Epithelial cell of esophagus (primary cell): ENCODE measurements around the gene RABEPK.
"Not testable (repeated sequence)": the region's sequence is repeated elsewhere in the genome, so short reads cannot be mapped to it uniquely, and the experiment has no call there.

Experiments used
- DNase-seq: peaks from one replicate; pipeline ENCODE4 v3.0.0; 2010; ENCODE audit warnings: low read depth
- H3K4me3 ChIP-seq: 2 replicates; pipeline ENCODE4 v1.5.1; 2011; ENCODE audit warnings: mild to moderate bottlenecking, low read length, control low read depth
- TF ChIP-seq, protein P1 (sequence below): IDR thresholded peaks from 2 replicates; pipeline ENCODE4 v1.5.1; 2011; ENCODE audit warnings: low read depth, mild to moderate bottlenecking, low read length, control low read depth, inconsistent platforms; ENCODE audit not compliant: insufficient read depth; ENCODE audit errors: missing control alignments

RABEPK gene

DNA sequence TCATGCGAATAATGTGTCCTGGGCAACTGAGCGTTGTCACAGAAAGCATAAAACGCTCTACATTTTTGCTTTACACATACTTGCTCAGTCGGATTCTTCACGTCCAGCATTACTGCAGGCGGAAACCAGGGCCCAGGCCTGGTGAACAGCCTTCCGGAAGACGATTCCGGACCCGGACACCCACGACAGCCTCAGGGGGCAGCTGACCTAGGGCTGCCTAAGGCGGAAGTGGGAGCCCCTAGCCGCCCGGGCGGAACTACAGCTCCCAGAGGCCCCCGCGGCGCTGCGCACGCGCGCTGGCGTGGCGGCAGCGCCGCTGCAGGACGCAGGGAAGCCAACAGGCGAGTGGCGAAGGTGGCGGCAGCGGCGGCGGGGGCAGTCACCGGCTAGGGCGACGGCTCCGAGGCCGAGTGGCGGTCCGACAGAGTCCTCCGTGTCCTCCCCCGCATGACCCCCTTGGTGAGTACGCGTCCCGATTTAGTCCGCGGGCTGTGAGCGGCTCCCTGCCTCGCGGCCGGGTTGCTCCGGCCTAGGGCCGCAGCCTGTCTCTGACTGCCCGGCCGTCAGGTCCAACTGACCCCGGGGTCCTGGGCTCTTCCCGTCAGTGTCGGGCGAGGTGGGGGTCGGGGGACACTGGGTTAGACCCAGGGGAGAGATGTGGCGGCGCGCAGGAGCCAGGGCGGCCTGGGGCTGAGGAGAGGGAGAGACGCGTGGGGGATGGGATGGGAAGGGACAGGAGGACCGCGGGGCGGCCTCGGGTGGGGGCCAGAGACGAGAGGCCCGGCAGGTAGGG lies 61.4 kb downstream of the RABEPK start, which contains the start of gene GAPVD1:
Gene GAPVD1, plus strand, starts transcription at position 326 of the 793 bp plus-strand sequence. CDS start 37,096 bp downstream, outside the sequence.
- H3K4me3 ChIP-seq, result peak within 1 kb of the TSS; percentile 93
- TF ChIP-seq, protein P1, sequence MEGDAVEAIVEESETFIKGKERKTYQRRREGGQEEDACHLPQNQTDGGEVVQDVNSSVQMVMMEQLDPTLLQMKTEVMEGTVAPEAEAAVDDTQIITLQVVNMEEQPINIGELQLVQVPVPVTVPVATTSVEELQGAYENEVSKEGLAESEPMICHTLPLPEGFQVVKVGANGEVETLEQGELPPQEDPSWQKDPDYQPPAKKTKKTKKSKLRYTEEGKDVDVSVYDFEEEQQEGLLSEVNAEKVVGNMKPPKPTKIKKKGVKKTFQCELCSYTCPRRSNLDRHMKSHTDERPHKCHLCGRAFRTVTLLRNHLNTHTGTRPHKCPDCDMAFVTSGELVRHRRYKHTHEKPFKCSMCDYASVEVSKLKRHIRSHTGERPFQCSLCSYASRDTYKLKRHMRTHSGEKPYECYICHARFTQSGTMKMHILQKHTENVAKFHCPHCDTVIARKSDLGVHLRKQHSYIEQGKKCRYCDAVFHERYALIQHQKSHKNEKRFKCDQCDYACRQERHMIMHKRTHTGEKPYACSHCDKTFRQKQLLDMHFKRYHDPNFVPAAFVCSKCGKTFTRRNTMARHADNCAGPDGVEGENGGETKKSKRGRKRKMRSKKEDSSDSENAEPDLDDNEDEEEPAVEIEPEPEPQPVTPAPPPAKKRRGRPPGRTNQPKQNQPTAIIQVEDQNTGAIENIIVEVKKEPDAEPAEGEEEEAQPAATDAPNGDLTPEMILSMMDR, result no peak
- peak; percentile 84 for DNase-seq

DNA sequence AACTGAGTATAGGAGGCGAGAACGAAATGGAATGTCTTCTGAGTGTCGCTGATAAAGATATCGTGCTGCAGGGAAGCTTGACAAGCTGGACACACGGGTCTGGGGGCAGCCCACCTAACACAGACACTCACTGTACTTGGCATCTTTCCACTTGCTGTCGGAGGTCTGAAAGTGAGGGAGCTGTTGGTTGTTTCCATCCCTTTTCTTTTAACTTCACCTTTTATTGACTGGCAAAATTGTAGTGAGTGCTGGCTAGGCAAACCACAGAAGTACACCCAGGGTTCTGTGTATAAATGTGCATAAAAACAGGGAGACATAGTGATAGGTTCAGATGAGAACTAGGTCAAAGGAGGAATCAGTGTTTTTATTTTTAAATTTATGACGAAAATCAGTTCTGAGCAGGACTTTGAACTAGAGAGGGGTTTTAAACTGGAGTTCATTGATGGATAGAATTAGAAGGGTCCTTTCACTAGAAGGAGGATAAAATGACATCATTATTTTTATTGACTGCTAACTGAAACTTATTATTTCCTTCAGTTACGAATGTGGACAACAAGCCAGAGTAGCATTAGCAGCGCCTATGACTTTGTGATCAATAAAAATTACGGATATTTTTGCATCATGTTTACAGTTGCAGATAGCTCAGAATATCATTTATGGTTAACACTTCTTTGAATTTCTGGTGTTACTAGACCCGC lies 62.1 kb downstream of the RABEPK start:
- H3K4me3 ChIP-seq, result peak overlapping the region; percentile 93
- no peak for DNase-seq
- TF ChIP-seq, protein P1, result no peak

DNA sequence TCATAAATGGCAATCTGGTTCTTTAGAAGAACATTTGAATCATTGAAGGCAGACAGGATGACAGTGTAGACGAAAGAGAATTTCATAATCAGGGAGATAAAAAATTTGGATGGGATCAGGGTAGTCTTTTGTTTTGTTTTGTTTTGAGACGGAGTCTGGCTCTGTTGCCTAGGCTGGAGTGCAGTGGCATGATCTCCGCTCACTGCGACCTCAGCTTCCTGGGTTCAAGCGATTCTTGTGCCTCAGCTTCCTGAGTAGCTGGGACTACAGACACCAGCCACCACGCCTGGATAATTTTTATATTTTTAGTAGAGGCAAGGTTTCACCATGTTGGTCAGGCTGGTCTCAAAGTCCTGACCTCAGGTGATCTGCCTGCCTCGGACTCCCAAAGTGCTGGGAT lies 63.7 kb downstream of the RABEPK start:
- not testable (repeated sequence) for H3K4me3 ChIP-seq, DNase-seq

DNA sequence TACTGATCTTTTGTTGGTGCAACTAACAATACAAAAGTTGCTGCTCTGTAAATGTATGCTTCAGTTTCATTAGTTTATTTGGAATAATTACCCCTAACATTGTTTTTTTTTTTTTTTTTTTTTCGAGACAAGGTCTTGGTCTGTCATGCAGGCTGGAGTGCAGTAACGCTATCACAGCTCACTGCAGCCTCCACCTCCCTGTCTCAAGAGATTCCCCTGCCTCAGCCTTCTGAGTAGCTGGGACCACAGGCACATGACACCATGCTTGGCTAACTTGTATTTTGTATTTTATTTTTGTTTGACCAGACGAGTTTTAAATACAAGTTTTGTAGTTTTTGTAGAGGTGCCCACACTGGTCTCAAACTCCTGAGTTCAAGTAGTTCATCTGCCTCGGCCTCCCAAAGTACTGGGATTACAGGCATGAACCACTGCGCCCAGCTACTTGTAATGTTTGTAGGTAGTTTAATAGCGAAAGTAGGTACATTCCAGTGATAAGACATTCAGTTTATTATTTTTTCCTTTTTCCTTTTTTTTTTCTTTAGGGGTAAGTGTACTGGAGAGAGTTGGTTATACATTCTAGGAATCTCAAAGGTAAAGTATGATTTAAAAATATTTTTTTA lies 68.2 kb downstream of the RABEPK start:
- TF ChIP-seq, protein P1, result no peak
- no peak overlapping the region for H3K4me3 ChIP-seq
- no peak for DNase-seq

DNA sequence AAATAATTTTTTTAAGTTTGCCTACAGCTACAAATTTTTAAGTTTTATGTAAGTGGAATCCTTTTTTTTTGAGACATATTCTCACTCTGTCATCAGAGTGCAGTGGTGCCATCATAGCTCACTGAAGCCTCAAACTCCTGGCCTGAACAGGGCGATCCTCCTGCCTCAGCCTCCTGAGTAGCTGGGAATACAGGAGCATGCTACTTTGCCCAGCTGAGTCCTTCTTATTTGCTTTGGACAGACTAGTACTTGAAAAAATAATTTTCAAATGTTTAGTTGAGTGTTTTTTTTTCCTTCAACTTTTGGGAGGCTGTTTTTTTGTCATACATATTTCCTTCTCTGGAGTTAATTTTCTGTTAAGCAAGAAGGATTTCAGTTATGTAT lies 68.7 kb downstream of the RABEPK start:
- TF ChIP-seq, protein P1, result no peak
- no peak overlapping the region for H3K4me3 ChIP-seq
- no peak for DNase-seq

DNA sequence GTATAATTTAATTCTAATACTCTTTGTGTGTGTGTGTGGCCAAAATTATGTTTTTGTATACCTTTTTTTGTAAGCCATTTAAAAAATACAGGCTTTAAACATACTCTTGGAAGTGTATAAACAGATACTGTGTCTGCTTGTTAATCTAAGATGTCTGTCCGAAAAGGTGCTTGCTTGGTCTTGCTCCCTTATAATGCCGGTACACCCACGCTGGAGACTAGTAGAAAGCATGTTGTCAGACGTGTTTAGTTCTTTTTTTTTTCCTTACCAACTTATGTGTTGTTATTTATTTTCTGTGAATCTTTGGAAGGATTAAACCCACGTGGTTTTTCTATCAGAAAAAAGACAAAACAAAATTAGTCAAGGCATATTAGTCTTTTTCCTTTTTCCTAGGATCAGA lies 70.7 kb downstream of the RABEPK start:
- TF ChIP-seq, protein P1, result no peak
- peak overlapping the region; percentile 10 for H3K4me3 ChIP-seq
- peak; percentile 80 for DNase-seq

DNA sequence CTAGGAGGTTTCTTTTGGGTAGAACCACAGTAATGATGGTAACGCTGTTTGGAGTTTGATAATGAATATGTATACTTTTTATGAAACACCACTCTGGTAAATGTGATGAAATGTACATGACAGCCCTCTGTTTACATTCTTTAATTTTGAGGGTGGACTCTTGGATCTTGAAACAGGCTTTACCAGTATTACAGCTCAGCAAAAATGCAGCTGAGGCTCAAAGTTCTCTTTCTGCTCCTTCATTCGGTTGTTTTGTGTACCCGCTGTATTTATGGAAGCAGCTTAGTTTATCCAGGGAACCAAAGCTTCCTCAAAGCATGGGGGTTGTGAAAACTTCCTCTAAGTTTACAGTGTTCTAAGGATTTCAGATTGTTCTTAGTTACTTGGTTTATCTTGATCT lies 72.4 kb downstream of the RABEPK start:
- peak; percentile 78 for DNase-seq
- H3K4me3 ChIP-seq, result no peak overlapping the region

More for the DNA sequence above, 72.4 kb downstream of the RABEPK start:
- TF ChIP-seq, protein P1, result no peak
